MM.1S (cell line): Measurements from ENCODE around the gene LAD1.

Experiments used
- EZH2 ChIP-seq: fragments of 300-600 bp; sonication (generic); optimal IDR thresholded peaks from 2 replicates; pipeline ENCODE3; 2017; ENCODE audit warnings: low read depth, mild to moderate bottlenecking, antibody characterized with exemption, low read length, mixed read lengths
- EZH2phosphoT487 ChIP-seq: fragments of 300-600 bp; sonication (generic); IDR thresholded peaks from 2 replicates; pipeline ENCODE4 v1.6.1; 2018; ENCODE audit warnings: antibody characterized with exemption, low read length
- TF ChIP-seq, protein P1 (sequence below): fragments of 300-600 bp; sonication (generic); IDR thresholded peaks from 2 replicates; pipeline ENCODE4 v1.5.1; 2016; ENCODE audit warnings: antibody characterized with exemption, low read length, mixed read lengths

DNA sequence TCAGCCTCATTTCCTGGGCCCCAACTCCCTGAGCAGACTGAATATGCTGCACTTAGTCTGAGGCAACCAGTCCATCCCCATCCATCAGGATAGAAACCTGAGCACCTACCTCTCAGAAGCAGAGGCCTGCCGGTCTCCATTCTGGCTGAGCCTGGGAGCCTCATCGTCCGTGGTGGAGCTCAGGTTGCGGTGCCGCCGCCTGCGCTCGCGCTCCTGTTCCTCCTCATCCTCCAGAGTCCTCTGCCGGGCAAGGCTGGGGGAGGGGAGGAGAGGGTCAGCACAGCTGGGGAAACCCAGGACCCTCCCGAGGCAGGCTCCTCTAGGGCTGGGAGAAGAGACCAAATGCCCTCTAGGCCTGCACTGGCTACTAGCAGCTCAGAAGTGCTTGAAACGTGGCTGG is 10.1 kb downstream of the LAD1 start:
- TF ChIP-seq EZH2, result no peak
- no peak for TF ChIP-seq EZH2phosphoT487
- TF ChIP-seq, protein P1, sequence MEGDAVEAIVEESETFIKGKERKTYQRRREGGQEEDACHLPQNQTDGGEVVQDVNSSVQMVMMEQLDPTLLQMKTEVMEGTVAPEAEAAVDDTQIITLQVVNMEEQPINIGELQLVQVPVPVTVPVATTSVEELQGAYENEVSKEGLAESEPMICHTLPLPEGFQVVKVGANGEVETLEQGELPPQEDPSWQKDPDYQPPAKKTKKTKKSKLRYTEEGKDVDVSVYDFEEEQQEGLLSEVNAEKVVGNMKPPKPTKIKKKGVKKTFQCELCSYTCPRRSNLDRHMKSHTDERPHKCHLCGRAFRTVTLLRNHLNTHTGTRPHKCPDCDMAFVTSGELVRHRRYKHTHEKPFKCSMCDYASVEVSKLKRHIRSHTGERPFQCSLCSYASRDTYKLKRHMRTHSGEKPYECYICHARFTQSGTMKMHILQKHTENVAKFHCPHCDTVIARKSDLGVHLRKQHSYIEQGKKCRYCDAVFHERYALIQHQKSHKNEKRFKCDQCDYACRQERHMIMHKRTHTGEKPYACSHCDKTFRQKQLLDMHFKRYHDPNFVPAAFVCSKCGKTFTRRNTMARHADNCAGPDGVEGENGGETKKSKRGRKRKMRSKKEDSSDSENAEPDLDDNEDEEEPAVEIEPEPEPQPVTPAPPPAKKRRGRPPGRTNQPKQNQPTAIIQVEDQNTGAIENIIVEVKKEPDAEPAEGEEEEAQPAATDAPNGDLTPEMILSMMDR, result no peak
